Measurements from ENCODE around the gene IRAK3.
"Not testable (repeated sequence)": the region's sequence is repeated elsewhere in the genome, so short reads cannot be mapped to it uniquely, and the experiment has no call there.

Gene IRAK3

GRCh38 chr12:66228462-66228861 is 39.4 kb downstream of the IRAK3 start:
- no peak for DNase-seq

- no peak for DNase-seq
Observed at GRCh38 chr12:66232263-66232662, 43.2 kb downstream of the IRAK3 start.

- DNase-seq, result peak in 1 of 2 donors; percentile 3
Observed at GRCh38 chr12:66234037-66234693, 45.2 kb downstream of the IRAK3 start.

GRCh38 chr12:66234773-66235625 is 46.0 kb downstream of the IRAK3 start:
- DNase-seq, result peak; percentile 13 to 18

GRCh38 chr12:66235626-66236281 is 46.7 kb downstream of the IRAK3 start:
- DNase-seq, result no peak

GRCh38 chr12:66236282-66236675 is 47.3 kb downstream of the IRAK3 start:
- DNase-seq, result not testable (repeated sequence)

GRCh38 chr12:66236969-66237368 is 48.0 kb downstream of the IRAK3 start:
- no peak for DNase-seq

- no peak for DNase-seq
Observed at GRCh38 chr12:66237505-66238175, 48.6 kb downstream of the IRAK3 start.

- no peak for DNase-seq
Observed at GRCh38 chr12:66239295-66239694, 50.3 kb downstream of the IRAK3 start.

- DNase-seq, result no peak
Observed at GRCh38 chr12:66240096-66240820, 51.2 kb downstream of the IRAK3 start.

- DNase-seq, result no peak
Observed at GRCh38 chr12:66241061-66242043, 52.3 kb downstream of the IRAK3 start.

GRCh38 chr12:66242311-66242710 is 53.3 kb downstream of the IRAK3 start:
- no peak for DNase-seq

GRCh38 chr12:66243911-66244310 is 54.9 kb downstream of the IRAK3 start:
- no peak for DNase-seq

GRCh38 chr12:66244446-66244845 is 55.4 kb downstream of the IRAK3 start:
- no peak for DNase-seq

GRCh38 chr12:66247741-66248140 is 58.7 kb downstream of the IRAK3 start:
- no peak for DNase-seq

- DNase-seq, result no peak
Observed at GRCh38 chr12:66251049-66251448, 62.0 kb downstream of the IRAK3 start.

- DNase-seq, result no peak
Observed at GRCh38 chr12:66252771-66253170, 63.8 kb downstream of the IRAK3 start.

GRCh38 chr12:66255737-66256136 is 66.7 kb downstream of the IRAK3 start:
- DNase-seq, result no peak

- DNase-seq, result no peak
Observed at GRCh38 chr12:66258011-66258410, 69.0 kb downstream of the IRAK3 start.

- DNase-seq, result no peak
Observed at GRCh38 chr12:66262737-66263136, 73.7 kb downstream of the IRAK3 start.

- DNase-seq, result no peak
Observed at GRCh38 chr12:66268562-66268961, 79.5 kb downstream of the IRAK3 start.

All from stimulated activated CD4-positive, alpha-beta T cell treated with anti-CD3 and anti-CD28 coated beads, Interleukin-2, amount 100 ng/mL, for 48 hours (primary cell).